ES-I3 (cell line): ENCODE data around the gene DEPDC5.
"Not testable (repeated sequence)": the region's sequence is repeated elsewhere in the genome, so short reads cannot be mapped to it uniquely, and the experiment has no call there.

Experiments used
- H3K36me3 ChIP-seq: 2 replicates; pipeline ENCODE4 v1.6.1; 2013; ENCODE audit warnings: mild to moderate bottlenecking, low read length, control low read depth, moderate library complexity; ENCODE audit not compliant: insufficient read depth
- H3K4me1 ChIP-seq: 2 replicates; pipeline ENCODE4 v1.6.1; 2013; ENCODE audit warnings: mild to moderate bottlenecking, control low read depth, low read length; ENCODE audit not compliant: insufficient read depth
- H3K9ac ChIP-seq: 2 replicates; pipeline ENCODE4 v1.6.1; 2013; ENCODE audit warnings: low read depth, mild to moderate bottlenecking, low read length, moderate library complexity
- H3K9me3 ChIP-seq: 2 replicates; pipeline ENCODE4 v1.6.1; 2013; ENCODE audit warnings: mild to moderate bottlenecking, low read length, moderate library complexity; ENCODE audit not compliant: control insufficient read depth, insufficient read depth

DEPDC5 gene

DNA sequence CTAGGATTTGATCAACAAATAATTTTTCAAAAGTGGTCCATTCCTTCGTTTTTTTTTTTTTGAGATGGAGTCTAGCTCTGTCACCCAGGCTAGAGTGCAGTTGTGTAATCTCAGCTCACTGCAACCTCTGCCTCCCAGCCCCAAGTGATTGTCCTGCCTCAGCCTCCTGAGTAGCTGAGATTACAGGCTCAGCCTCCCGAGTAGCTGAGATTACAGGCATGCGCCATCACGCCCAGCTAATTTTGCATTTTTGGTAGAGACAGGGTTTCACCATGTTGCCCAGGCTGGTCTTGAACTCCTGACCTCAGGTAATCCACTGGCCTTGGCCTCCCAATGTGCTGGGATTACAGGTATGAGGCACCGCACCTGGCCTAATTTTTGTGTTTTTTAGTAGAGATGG is 5.0 kb downstream of the DEPDC5 start:
- H3K36me3 ChIP-seq, H3K4me1 ChIP-seq, H3K9ac ChIP-seq, H3K9me3 ChIP-seq: not testable (repeated sequence)

GRCh38 chr22:31764785-31765184 is 11.0 kb downstream of the DEPDC5 start:
- Histone ChIP-seq H3K9me3 (no peaks in the 10 kb centered on the region), H3K36me3 (no peaks in the 10 kb centered on the region; the same call in 1 of the 2 replicates), H3K4me1 (no peaks in the 10 kb centered on the region), H3K9ac (no peak overlapping the region)

GRCh38 chr22:31768422-31769059 is 14.7 kb downstream of the DEPDC5 start:
- no peaks in the 10 kb centered on the region for H3K9me3 ChIP-seq
- H3K36me3 ChIP-seq = no peaks in the 10 kb centered on the region; the same call in 1 of the 2 replicates
- no peaks in the 10 kb centered on the region for H3K4me1 ChIP-seq
- no peak overlapping the region for H3K9ac ChIP-seq

- Histone ChIP-seq H3K9me3 (no peaks in the 10 kb centered on the region), H3K4me1 (no peaks in the 10 kb centered on the region), H3K36me3 (no peaks in the 10 kb centered on the region; the same call in 1 of the 2 replicates), H3K9ac (no peak overlapping the region)
Measured at GRCh38 chr22:31773416-31773815, 19.6 kb downstream of the DEPDC5 start.

DNA sequence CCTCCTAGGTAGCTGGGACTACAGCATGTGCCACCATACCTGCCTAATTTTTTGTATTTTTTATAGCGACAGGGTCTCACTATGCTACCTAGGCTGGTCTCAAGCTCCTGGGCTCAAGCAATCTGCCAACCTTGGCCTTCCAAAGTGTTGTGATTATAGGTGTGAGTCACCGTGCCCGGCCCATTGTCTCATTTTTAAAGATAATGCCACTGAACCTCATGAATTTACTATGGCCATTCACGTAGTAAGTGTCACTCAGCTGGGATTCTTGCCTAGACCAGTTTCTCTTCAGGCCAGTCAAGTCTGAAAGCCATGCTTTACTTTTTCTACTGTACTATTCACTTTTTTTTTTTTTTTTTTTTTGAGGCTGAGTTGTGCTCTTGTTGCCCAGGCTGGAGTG is 22.4 kb downstream of the DEPDC5 start:
- peaks cover 3% of the 10 kb centered on the region for H3K36me3 ChIP-seq
- no peaks in the 10 kb centered on the region for H3K9me3 ChIP-seq
- H3K9ac ChIP-seq = no peak overlapping the region
- H3K4me1 ChIP-seq = no peaks in the 10 kb centered on the region

GRCh38 chr22:31789803-31790202 is 36.0 kb downstream of the DEPDC5 start:
- Histone ChIP-seq H3K4me1 (no peaks in the 10 kb centered on the region), H3K9ac (no peak overlapping the region), H3K36me3 (no peaks in the 10 kb centered on the region; the same call in 1 of the 2 replicates)

DNA sequence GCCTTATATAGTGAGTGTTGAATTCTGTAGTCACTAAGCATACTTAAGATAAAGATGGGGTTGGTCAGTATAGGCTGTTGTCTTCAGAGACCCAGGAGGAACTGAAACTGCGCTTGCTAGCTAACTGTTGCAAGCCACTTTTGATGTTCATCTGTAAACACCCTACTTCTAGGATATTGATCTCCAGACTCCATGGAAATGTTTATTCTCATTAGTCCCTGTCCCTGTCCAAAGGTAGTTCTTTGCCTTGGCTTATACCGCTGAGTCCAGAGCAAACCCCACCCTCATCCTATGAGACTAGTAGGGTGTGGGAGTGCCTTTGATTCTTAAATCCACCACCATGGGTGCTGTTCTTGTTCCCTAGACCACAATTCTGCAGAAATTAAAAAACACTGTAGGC is 36.4 kb downstream of the DEPDC5 start:
- no peak overlapping the region for H3K9ac ChIP-seq
- H3K9me3 ChIP-seq = no peaks in the 10 kb centered on the region
- no peaks in the 10 kb centered on the region for H3K4me1 ChIP-seq
- H3K36me3 ChIP-seq = no peaks in the 10 kb centered on the region; the same call in 1 of the 2 replicates

More at GRCh38 chr22:31789803-31790202, 36.0 kb downstream of the DEPDC5 start:
- no peaks in the 10 kb centered on the region for H3K9me3 ChIP-seq

DNA sequence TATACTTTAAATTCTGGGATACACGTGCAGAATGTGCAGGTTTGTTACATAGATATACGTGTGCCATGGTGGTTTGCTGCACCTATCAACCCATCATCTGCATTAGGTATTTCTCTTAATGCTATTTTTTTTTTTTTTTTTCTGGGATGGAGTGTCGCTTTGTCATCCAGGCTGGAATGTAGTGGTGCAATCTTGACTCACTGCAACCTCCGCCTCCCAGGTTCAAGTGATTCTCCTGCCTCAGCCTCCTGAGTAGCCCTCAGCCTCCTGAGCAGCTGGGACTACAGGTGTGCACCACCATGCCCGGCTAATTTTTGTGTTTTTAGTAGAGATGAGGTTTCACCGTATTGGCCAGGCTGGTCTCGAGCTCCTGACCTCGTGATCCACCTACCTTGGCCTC is 45.5 kb downstream of the DEPDC5 start:
- not testable (repeated sequence) for H3K9me3 ChIP-seq

GRCh38 chr22:31800065-31800464 is 46.2 kb downstream of the DEPDC5 start:
- Histone ChIP-seq H3K36me3 (peaks cover 3% of the 10 kb centered on the region), H3K9me3 (no peaks in the 10 kb centered on the region), H3K9ac (no peak overlapping the region), H3K4me1 (no peaks in the 10 kb centered on the region)

More for the DNA sequence above, 45.5 kb downstream of the DEPDC5 start:
- not testable (repeated sequence) for H3K4me1 ChIP-seq, H3K9ac ChIP-seq, H3K36me3 ChIP-seq

DNA sequence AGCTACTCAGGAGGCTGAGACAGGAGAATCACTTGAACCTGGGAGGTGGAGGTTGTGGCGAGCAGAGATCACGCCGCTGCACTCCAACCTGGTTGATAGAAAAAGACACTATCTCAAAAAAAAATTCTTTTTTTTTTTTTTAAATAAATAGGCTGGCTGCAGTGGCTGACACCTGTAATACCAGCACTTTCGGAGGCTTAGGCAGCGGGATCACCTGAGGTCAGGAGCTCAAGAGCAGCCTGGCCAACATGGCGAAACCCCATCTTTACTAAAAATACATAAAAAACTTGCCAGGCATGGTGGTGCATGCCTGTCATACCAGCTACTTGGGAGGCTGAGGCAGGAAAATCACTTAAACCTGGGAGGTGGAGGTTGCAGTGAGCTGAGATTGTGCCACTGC is 47.0 kb downstream of the DEPDC5 start:
- not testable (repeated sequence) for H3K4me1 ChIP-seq, H3K9ac ChIP-seq, H3K9me3 ChIP-seq, H3K36me3 ChIP-seq

DNA sequence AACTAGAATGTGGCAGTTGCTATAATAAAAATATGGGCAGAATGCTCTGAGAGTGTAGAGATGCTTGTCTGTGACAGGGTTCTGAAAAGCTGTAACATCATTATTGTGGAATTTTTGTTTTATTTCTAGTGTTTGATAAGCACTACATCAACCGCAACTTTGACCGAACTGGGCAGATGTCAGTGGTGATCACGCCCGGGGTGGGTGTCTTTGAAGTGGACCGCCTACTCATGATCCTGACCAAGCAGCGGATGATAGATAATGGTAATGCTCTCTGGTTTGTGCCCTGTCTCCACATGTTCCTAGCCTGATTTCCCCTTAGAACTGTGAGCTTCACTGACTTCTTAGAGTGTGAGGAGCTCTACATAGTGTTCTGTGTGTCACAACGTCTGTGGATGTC is 48.8 kb downstream of the DEPDC5 start:
- H3K9ac ChIP-seq = no peak overlapping the region
- H3K36me3 ChIP-seq = peaks cover 9% of the 10 kb centered on the region
- no peaks in the 10 kb centered on the region for H3K9me3 ChIP-seq
- H3K4me1 ChIP-seq = no peaks in the 10 kb centered on the region

- H3K9ac ChIP-seq = no peak overlapping the region
- H3K4me1 ChIP-seq = no peaks in the 10 kb centered on the region
- H3K36me3 ChIP-seq = peaks cover 13% of the 10 kb centered on the region
- no peaks in the 10 kb centered on the region for H3K9me3 ChIP-seq
Measured at GRCh38 chr22:31806751-31807150, 52.9 kb downstream of the DEPDC5 start.

DNA sequence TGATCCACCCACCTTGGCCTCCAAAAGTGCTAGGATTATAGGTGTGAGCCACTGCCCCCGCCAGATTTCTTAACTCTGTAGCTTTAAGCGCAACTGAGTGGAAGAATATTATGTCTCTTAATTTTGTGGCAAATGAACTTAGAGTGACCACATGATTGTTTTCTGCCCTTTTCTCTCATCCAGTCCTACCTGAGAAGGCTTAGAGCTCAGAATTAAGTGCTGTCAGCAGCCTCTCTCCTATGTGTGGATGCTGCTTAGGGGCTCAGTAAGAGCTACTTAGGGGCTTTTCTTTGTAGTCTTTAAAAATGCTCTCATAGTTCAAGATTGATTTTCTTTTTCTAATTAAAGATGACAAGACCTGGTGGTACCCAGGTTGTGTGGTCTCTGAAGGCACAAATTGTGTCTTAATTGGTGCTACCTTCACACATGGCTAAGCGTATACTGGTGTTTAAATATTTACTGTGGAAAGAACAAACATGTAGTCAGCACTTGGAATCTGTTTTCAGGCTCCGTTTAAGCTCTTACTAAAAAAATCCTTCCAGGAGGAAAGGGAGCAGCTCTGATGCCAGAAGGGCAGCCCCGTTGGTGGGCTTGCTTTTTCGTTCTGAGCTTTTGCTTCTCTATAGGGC is 59.3 kb downstream of the DEPDC5 start:
- Histone ChIP-seq H3K9ac (no peak overlapping the region), H3K9me3 (no peaks in the 10 kb centered on the region), H3K36me3 (peaks cover 3% of the 10 kb centered on the region; the same call in 1 of the 2 replicates), H3K4me1 (no peaks in the 10 kb centered on the region)

GRCh38 chr22:31813898-31814297 is 60.1 kb downstream of the DEPDC5 start:
- H3K9ac ChIP-seq, H3K9me3 ChIP-seq, H3K36me3 ChIP-seq, H3K4me1 ChIP-seq: not testable (repeated sequence)

DNA sequence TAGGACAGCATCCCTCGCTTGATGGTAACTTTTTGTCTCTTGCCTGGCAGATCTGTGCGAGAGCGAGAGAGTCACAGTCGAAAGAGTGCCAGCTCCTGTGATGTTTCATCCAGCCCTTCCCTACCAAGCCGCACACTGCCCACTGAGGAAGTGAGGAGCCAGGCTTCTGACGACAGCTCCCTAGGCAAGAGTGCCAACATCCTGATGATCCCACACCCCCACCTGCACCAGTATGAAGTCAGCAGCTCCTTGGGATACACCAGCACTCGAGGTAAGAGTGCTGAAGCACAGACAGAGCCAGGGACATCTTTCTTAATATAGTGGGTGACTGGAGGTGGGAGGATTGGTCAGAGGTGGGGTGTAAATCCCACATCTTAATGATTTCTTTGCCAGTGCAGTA is 61.1 kb downstream of the DEPDC5 start:
- no peaks in the 10 kb centered on the region for H3K4me1 ChIP-seq
- no peaks in the 10 kb centered on the region for H3K9me3 ChIP-seq
- H3K9ac ChIP-seq = no peak overlapping the region
- peaks cover 3% of the 10 kb centered on the region; the same call in 1 of the 2 replicates for H3K36me3 ChIP-seq
